ENCODE measurements around the gene CCT7.

The CCT7 gene

GRCh38 chr2:73269686-73270465 lies 35.8 kb downstream of the CCT7 start:
- no peak for DNase-seq

DNA sequence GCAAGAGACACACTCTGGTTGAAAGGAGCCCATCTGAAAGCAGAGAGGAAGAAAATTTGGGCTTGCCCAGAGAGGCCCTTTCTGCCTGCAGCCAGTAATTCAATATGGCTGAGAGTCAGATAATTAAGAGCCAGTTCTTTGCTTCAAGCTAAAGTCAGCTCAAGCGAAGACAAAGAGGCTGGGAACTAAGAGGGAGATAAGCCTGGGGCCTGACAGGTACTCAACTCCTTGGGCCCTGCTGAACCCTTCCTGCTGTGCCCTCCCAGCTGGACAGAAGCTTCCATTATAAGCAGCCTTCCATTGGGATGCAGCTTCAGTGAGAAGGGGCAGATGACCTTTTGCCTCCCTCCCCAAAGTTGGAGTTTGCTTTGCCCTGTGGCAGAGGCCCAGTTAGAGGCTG lies 38.2 kb downstream of the CCT7 start:
- DNase-seq, result no peak

DNA sequence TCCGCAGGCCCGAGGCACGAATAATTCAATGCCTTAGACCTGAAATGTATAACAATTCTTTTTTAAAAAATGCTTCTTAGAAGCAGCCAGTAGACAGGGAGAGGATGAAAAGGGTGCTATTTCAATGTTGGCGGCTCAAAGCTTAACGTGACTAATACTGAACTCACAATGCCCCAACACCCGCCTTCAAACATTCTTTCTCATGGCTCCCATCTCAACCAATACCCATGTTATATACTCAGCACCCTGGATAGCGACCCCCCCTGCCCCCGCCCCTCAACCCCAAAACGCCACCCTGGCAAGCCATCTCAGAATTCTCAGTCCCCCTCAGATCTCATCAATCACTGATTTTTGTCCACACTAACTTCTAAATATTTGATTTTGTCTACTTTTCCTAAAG lies 45.7 kb downstream of the CCT7 start:
- DNase-seq, result no peak

DNA sequence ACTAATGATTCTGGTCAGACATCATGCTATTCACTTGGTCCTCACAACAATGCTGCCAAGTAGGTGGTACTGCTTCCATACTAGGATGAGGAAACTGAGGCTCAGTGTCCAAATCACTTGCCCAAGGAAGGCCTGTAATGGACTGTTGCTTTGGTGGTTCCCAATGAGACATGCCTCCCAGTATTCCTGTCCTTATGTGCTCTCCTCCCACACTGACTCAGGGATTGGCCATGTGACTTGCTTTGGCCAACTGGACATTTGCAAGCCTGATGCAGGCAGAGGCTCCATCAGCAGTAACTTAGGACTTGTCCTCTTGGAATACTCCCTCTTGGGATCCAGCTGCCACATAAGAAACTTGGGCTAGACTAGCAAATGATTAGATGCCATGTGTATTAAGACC lies 47.1 kb downstream of the CCT7 start:
- no peak for DNase-seq

DNA sequence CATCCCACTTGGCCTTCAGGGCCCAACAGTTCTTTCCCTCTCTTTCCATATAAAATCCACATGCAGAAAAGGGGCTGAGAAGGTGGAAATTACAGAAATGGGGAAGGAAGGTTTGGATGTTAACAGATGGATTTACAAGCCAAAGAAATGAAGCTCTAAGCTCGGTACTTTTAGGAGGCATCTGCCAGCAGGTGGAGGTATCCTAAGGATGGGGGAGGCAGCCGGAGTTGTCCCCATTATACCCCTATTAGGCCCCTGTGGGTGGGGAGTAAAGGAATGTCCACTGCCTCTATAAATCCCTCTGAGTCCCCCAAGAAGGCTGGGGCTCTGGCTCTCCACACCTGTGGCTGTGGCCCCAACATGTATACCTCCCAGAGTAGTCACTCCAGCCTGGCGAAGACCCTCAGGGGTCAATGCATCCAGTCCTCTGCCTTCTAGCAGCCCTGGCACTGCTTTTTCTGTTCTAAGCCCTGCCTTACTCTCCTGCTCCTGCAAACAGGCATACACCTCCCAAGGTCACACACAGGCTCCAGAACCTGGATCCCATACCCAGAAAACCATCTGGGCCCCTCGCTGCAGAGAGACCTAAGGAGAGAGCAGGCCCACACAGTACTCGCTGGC lies 48.9 kb downstream of the CCT7 start:
- no peak for DNase-seq

DNA sequence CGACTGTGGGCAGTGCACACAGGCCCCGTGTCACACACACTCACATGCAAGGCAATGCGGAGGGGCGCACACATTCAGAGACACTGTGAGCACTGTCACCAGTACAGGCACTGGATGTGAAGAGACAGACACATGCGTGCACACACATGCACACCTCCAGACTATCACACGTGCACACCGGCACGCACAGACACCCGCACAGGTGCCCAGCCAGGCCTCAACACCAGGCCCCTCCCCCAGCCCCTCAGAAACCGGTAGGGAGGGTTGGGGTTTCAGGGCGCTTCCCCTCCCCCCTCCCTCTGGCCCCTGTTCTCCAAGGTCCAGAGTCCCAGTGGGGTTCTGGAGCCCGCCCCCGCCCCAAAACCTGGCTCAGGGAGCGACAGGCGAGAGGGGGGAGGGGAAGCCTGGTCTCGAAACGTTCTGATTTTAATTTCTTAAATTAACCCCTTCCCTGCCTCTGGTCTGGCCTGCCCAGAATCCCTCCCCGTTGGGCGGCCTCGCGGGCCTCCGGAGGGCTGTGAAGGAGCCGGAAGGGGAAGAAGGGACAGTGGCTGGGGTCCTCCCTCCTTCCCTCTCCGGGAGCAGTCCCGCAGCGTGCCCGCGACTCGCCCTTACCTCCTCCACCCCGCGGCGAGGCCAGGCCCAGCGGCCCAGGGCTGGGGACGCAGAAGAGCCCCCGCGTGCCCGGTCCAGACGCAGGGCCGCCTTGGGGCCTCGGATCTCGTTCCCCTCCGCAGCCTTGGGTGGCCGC lies 49.6 kb downstream of the CCT7 start:
- no peak for DNase-seq

GRCh38 chr2:73284296-73285158 lies 50.4 kb downstream of the CCT7 start, which contains the start of gene FBXO41:
Gene FBXO41, minus strand, starts transcription at chr2:73284478. Its CDS starts 14,848 bp downstream, at chr2:73269630.
- peak; percentile 39 for DNase-seq

DNA sequence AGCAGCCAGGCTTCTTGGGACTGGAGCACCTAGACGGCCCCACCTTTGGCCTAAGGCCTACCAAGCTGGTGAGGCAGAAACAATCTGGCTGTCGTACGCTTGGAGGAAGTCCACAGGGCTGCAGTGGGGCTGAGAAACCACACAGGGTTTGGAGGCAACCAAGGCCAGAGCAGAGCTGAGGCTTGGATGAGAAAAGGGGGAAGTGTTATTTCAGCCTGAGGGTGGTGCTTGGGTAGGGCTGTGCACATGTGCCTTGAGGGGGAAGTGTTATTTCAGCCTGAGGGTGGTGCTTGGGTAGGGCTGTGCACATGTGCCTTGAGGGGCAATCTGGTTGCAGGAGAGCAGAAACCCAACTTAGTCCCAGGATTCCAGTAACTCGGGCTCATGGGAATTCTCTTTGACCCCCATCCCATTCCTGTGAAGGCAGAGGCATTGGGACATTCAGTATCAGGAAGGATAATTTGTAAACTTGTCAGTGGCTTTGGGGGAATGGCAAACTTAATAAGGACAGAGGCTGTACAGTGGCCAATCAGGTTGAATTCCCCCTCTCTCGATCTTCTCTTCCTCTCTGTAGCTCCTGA lies 51.1 kb downstream of the CCT7 start:
- DNase-seq, result peak; percentile 80

DNA sequence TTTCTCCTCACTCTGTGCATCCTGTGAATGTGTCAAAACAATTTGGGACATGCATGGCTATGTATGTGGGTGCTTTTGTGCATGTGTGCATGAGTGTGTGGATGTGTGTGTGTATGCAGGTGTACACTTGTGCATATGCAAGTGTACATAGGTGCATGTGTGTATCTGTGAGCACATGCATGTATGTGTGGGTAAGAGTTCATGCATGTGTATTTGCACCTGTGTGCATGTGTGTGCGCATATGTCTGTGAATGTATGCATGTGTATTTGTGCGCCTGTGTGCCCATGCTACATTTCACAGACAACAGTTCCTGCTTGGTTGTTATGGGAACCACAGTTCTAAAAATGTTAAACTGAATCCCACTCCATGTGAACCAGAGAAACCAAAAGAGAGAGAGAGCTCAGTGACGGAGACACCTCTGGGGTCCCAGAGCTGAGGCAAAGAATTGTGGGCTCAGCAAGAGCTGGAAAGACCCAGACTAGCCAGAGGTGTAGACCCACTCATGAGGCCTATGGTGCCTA lies 52.1 kb downstream of the CCT7 start:
- no peak for DNase-seq

- DNase-seq, result no peak
These were observed 55.2 kb downstream of the CCT7 start for GRCh38 chr2:73289304-73289703.

DNA sequence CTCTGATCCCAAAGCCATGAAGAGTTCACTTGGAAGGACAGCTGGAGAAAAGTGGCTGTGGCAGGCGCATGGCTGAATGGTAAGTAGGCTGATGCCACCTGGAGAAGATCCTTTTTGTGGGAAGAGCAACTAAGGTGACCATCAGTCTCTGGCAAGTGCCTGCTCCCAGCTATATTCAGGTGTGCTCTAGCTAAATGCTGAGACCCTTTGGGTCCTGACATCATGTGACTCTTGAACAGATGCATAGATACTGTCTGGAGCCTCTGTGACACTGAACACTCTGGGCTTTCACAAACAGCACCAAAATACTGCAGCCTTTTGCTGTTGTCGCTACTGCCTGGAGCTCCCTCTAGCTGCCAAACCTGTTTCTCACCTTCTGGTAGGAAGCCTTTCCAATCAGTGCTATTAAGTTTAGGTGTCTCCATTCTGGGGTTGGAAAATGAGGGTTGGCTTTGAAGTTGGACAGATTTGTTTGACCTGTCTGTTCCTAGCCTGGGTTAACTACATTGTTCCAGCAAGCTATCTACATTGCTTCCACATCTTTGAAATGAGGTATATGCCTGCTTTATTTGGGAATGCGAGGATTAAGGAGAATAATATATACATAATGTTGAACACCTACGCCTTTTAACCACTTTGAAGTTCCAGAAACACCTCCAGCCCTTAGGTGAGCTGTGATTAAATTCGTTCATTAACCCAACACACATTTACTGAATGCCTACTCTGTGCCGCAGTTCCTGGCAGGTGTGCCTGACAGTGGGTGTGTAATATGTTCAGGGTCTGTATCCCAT lies 56.1 kb downstream of the CCT7 start:
- DNase-seq, result peak; percentile 46

- peak; percentile 61 for DNase-seq
These were observed 57.0 kb downstream of the CCT7 start for GRCh38 chr2:73291093-73291460.

DNA sequence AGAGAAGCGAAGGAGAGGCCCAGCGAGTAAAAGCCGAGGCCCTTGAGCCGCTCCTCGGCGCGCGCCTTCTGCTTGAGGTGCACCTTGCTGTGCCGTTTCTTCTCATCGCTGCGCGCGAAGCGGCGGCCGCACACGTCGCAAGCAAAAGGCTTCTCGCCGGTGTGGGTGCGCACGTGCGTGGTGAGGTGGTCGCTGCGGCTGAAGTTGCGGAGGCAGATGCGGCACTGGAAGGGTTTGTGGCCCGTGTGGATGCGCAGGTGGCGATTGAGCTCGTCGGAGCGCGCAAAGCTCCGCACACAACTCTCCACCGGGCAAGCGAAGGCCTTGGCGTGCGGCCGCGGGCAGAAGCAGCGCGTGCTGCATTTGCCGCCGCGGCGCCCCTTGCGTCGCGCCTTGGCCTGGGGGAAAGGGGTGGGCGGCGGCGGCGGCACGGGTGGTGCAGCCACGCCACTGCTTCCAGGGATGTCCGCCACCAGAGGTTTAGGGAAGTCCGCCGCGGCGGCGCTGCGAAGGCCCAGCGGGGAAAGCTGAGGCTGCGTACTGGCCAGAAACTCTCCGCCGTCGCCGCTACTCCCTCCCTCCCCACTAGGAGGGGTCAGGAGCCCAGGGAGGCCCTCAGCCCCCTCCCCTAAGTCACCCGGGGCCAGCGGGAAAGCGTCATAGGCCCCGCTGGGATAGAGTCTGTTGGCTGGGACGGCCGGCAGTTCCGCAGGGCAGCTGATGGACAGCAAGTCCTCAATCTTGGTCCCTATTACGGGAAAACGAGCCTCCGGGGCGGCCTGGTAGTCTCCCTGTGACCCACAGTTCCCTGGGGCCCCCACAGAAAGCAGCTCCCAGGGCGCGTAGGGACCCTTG lies 57.6 kb downstream of the CCT7 start:
- DNase-seq, result peak; percentile 37

DNA sequence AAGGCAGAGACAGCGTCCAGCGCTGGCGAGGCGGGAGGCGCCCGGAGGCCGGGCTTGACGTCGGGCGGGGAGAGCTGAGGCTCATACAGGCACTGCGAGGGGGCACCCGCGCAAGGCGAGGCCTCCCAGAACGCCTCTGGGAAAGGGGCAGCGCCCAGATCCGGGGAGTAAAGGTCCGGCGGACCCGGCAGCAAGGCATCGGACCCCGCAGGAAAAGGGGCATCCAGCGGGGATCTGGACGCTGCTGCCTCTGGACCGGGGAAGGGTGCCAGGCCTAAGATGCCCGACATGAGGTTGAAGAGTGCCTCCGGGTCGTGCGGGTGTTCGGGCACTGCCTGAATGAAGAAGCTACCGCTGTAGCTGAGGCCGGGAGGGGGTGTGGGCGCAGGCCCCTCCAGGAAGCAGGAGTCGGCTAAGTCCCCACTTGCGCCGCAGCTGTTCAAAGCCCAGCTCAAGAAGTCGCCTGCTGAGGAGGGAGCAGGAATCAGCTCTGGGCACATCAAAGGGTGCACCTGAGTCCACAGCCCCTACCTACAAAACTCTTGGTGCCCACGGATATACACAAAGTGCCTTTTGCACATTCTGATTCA lies 58.3 kb downstream of the CCT7 start:
- no peak for DNase-seq

DNA sequence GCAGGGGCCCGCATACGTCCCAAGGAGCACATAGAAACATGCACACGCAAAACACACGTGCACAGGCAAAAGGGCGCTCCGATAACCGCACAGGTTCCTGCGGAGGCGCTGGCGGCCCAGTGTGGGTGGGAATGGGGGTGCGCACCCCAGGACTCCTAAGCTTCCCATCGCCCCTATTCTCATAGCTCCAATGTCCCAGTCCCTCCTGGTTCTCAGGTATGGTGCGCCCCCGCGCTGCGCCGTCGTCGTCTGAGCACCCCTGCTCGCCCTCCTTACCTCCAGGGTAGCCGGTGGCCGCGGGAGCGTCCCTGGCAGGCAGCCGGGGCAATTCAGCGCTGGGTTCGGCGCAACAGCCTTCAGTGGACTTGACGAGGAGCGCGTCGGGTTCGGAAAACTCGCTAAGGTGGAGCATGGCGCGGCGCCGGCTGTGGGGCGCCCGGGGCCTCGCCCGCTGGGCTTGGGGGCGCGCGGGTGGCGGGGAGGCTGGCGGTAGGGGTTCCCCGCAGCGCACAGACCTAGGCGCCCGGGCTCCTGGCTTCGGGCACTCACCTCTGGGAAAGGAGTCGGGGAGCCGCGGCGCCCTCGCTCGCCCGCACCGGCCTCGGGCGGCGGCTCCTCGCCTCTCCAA lies 58.9 kb downstream of the CCT7 start:
- DNase-seq, result no peak

DNA sequence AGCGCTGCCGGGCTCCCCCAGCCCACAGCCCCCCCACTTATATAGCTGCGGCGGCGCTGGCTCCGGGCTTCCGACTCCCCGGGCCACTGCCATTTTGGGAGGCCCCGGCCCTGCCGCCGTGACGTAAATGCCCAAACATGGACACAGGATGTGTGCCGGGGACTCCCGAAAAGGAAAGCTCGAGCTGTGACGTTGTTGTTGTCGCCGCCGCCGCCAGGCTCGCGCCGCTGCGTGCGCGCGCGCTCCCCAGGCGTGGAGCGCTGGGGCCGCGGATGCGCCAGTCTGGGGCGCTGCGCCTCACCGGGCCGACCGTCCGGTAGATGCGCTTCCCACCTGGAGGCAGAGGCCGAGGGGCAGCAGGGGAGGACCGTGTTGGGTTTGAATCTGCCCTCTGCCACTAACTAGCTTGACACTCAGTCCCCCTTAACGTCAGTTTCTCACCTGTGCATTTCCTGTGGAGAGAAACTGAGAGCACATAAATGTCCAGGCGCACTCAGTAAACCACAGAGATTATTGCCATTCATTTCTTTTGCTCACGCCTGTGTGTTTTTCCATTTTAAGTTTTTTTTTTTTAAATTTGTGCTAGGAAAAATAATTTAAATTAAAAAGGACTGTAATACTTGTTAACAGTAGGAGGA lies 59.5 kb downstream of the CCT7 start, which contains the start of gene EGR4:
Gene EGR4 (minus strand): TSS at position 15 of the 638 bp plus-strand sequence. CDS start 231 bp downstream, outside the sequence.
- peak; percentile 90 for DNase-seq

DNA sequence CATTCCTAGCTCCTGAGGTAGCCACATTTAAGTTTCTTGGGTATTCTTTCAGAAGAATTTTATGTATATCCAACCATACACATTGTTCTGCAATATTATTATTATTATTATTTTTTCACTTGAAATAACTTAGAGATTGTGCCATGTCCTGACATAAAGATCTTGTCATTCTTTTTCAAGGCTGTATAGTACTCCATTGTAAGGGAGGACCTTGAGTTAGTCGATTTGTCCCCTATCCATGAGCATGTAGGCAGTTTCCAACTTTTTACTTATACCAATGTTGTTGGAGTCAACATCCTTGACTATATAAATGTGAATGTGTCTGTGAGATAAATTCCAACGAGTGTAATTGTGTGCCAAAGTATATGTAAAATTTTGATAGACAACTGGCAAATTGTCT lies 60.1 kb downstream of the CCT7 start:
- no peak for DNase-seq

- no peak for DNase-seq
These were observed 61.8 kb downstream of the CCT7 start for GRCh38 chr2:73295751-73296400.
